OCI-LY3 (cell line): ENCODE results near the gene HEXIM1.

Experiments
- EZH2phosphoT487 ChIP-seq: fragments of 200-600 bp; shearing (Covaris generic); IDR thresholded peaks from 2 replicates; pipeline ENCODE4 v1.6.1; 2018; ENCODE audit warnings: antibody characterized with exemption, mixed run types, low read depth
- TF ChIP-seq, protein P1 (sequence below): fragments of 200-600, 300-600 bp; sonication (generic); IDR thresholded peaks from 2 replicates; pipeline ENCODE4 v1.5.1; 2014; ENCODE audit warnings: antibody characterized with exemption, low read length, low read depth

DNA sequence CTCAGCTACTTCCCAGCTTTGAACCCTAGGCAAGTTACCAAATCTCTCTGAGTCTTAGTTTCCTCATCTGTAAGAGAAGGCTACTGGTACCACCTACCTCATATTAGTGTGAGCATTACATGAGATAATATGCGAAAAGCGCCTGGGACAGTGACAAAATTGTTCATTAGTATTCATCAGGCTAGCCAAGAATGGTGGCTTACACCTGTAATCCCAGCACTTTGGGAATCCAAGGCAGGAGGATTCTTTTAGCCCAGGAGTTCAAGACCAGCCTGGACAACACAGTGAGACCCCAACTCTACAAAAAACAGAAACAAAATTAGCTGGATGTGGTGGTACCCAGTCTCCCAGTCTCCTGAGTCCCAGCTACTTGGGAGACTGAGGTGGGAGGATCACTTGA lies 19.3 kb upstream of the HEXIM1 start:
- TF ChIP-seq, protein P1, sequence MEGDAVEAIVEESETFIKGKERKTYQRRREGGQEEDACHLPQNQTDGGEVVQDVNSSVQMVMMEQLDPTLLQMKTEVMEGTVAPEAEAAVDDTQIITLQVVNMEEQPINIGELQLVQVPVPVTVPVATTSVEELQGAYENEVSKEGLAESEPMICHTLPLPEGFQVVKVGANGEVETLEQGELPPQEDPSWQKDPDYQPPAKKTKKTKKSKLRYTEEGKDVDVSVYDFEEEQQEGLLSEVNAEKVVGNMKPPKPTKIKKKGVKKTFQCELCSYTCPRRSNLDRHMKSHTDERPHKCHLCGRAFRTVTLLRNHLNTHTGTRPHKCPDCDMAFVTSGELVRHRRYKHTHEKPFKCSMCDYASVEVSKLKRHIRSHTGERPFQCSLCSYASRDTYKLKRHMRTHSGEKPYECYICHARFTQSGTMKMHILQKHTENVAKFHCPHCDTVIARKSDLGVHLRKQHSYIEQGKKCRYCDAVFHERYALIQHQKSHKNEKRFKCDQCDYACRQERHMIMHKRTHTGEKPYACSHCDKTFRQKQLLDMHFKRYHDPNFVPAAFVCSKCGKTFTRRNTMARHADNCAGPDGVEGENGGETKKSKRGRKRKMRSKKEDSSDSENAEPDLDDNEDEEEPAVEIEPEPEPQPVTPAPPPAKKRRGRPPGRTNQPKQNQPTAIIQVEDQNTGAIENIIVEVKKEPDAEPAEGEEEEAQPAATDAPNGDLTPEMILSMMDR, result no peak
- TF ChIP-seq EZH2phosphoT487, result no peak
